Vagina (tissue), 2 donors: Measurements from ENCODE around the gene COA1.
"Not testable (repeated sequence)": the region's sequence is repeated elsewhere in the genome, so short reads cannot be mapped to it uniquely, and the experiment has no call there.

Experiments
- CTCF ChIP-seq, 3 experiments: fragments of 450-650 bp in 2 of 3; fragments of 200-600 bp in 1 of 3; sonication (generic) in 1 of 3; IDR thresholded peaks; one replicate each; pipeline ENCODE4 v1.5.1; 2017 to 2019; ENCODE audit warnings: antibody characterized with exemption in 3 of 3, mild to moderate bottlenecking in 2 of 3, moderate library complexity in 2 of 3
- POLR2A ChIP-seq, 2 donors: fragments of 450-650 bp; IDR thresholded peaks; one replicate each; pipeline ENCODE4 v1.6.1; 2017; ENCODE audit warnings: antibody characterized with exemption in 2 of 2, mild to moderate bottlenecking in 2 of 2, moderate library complexity in 2 of 2
- POLR2AphosphoS5 ChIP-seq, 2 donors: sonication (generic); formaldehyde crosslinking; IDR thresholded peaks; one replicate each; pipeline ENCODE4 v1.9.0; 2017; ENCODE audit warnings: antibody characterized with exemption in 2 of 2, mild to moderate bottlenecking in 2 of 2, low read depth in 1 of 2; ENCODE audit not compliant: insufficient read depth in 1 of 2

- not testable (repeated sequence) for TF ChIP-seq CTCF (IDR thresholded peaks at IDR 0.05); POLR2AphosphoS5 (IDR thresholded peaks at IDR 0.05; ENCODE audit: insufficient read depth in 1 of 2, low read depth in 1 of 2); POLR2A (IDR thresholded peaks at IDR 0.05)
Observed at GRCh38 chr7:43687866-43688265, 41.5 kb downstream of the COA1 start.
